ENCODE results near the gene LPIN3. TPM values are rescaled to one million over a fixed set of nuclear protein-coding genes. Genes with fewer than 3 reads are reported as not detected.
A peak's percentile ranks its signal among the peaks of the same experiment; 100 is the strongest.

The LPIN3 gene
- total and polyA plus RNA-seq, 2 experiments from 2014 or later, result 6.1 to 9.7 TPM

- H3K79me2 ChIP-seq (replicated peaks; ENCODE audit: insufficient read depth), result no peaks in the 10 kb centered on the region
- no peaks in the 10 kb centered on the region for H3K36me3 ChIP-seq (ENCODE audit: insufficient read depth)
- peaks cover 7% of the 10 kb centered on the region; the same call in 1 of the 2 replicates for H3K27me3 ChIP-seq (ENCODE audit: insufficient read depth)
- ATAC-seq (no peak), DNase-seq (ENCODE audit: low spot score) (no peak)
- H3K4me2 ChIP-seq, result no peak overlapping the region
- TF ChIP-seq ZNF114 (CRISPR knock-in tag; IDR thresholded peaks at IDR 0.05) (no peak), JUNB (IDR thresholded peaks at IDR 0.05; ENCODE audit: unreplicated experiment) (no peak), POLR2AphosphoS5 (IDR thresholded peaks at IDR 0.05; ENCODE audit: low read depth) (no peak), ZNF462 (CRISPR knock-in tag; IDR thresholded peaks at IDR 0.05) (no peak), EZH2phosphoT487 (IDR thresholded peaks at IDR 0.05; ENCODE audit: unreplicated experiment) (no peak), ZNF331 (CRISPR knock-in tag; IDR thresholded peaks at IDR 0.05; ENCODE audit: low read depth) (no peak), EZH2 (IDR thresholded peaks at IDR 0.05; ENCODE audit: low read depth, unreplicated experiment) (no peak), NANOG (IDR thresholded peaks at IDR 0.05; ENCODE audit: borderline replicate concordance) (no peak)
- TF ChIP-seq, protein P1, sequence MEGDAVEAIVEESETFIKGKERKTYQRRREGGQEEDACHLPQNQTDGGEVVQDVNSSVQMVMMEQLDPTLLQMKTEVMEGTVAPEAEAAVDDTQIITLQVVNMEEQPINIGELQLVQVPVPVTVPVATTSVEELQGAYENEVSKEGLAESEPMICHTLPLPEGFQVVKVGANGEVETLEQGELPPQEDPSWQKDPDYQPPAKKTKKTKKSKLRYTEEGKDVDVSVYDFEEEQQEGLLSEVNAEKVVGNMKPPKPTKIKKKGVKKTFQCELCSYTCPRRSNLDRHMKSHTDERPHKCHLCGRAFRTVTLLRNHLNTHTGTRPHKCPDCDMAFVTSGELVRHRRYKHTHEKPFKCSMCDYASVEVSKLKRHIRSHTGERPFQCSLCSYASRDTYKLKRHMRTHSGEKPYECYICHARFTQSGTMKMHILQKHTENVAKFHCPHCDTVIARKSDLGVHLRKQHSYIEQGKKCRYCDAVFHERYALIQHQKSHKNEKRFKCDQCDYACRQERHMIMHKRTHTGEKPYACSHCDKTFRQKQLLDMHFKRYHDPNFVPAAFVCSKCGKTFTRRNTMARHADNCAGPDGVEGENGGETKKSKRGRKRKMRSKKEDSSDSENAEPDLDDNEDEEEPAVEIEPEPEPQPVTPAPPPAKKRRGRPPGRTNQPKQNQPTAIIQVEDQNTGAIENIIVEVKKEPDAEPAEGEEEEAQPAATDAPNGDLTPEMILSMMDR (conservative IDR thresholded peaks at IDR 0.05; ENCODE audit: low read depth in 2 of 2), result no peak
- TF ChIP-seq, protein P2, sequence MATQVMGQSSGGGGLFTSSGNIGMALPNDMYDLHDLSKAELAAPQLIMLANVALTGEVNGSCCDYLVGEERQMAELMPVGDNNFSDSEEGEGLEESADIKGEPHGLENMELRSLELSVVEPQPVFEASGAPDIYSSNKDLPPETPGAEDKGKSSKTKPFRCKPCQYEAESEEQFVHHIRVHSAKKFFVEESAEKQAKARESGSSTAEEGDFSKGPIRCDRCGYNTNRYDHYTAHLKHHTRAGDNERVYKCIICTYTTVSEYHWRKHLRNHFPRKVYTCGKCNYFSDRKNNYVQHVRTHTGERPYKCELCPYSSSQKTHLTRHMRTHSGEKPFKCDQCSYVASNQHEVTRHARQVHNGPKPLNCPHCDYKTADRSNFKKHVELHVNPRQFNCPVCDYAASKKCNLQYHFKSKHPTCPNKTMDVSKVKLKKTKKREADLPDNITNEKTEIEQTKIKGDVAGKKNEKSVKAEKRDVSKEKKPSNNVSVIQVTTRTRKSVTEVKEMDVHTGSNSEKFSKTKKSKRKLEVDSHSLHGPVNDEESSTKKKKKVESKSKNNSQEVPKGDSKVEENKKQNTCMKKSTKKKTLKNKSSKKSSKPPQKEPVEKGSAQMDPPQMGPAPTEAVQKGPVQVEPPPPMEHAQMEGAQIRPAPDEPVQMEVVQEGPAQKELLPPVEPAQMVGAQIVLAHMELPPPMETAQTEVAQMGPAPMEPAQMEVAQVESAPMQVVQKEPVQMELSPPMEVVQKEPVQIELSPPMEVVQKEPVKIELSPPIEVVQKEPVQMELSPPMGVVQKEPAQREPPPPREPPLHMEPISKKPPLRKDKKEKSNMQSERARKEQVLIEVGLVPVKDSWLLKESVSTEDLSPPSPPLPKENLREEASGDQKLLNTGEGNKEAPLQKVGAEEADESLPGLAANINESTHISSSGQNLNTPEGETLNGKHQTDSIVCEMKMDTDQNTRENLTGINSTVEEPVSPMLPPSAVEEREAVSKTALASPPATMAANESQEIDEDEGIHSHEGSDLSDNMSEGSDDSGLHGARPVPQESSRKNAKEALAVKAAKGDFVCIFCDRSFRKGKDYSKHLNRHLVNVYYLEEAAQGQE (IDR thresholded peaks at IDR 0.05; ENCODE audit: unreplicated experiment), result no peak
- TF ChIP-seq, protein P3, sequence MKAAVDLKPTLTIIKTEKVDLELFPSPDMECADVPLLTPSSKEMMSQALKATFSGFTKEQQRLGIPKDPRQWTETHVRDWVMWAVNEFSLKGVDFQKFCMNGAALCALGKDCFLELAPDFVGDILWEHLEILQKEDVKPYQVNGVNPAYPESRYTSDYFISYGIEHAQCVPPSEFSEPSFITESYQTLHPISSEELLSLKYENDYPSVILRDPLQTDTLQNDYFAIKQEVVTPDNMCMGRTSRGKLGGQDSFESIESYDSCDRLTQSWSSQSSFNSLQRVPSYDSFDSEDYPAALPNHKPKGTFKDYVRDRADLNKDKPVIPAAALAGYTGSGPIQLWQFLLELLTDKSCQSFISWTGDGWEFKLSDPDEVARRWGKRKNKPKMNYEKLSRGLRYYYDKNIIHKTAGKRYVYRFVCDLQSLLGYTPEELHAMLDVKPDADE (IDR thresholded peaks at IDR 0.05), result no peak
- H3K4me3 Mint-ChIP-seq, result no peak overlapping the region
- no peaks in the 10 kb centered on the region; the same call in 1 of the 2 replicates for H3F3A ChIP-seq (replicated peaks; ENCODE audit: low read depth)
- peaks cover 7% of the 10 kb centered on the region for H3K4me1 ChIP-seq (ENCODE audit: insufficient read depth)
- peaks cover 16% of the 10 kb centered on the region for H3K27me3 Mint-ChIP-seq (ENCODE audit: insufficient read depth, low read depth, poor library complexity)
- peaks cover 8% of the 10 kb centered on the region for H3K4me1 Mint-ChIP-seq
- H3K36me3 Mint-ChIP-seq (ENCODE audit: low read depth), result no peaks in the 10 kb centered on the region
- H3K9me2 ChIP-seq (ENCODE audit: insufficient read depth), result no peaks in the 10 kb centered on the region
- no peak overlapping the region for H3K4me3 ChIP-seq
- H3K9me3 Mint-ChIP-seq, result no peaks in the 10 kb centered on the region
- H2AFZ ChIP-seq, result peak overlapping the region; percentile 84
- no peak overlapping the region for H3K27ac ChIP-seq (ENCODE audit: low read depth)
- no peaks in the 10 kb centered on the region; the same call in 1 of the 2 replicates for H4K20me1 ChIP-seq (replicated peaks; ENCODE audit: insufficient read depth)
- H3K27ac Mint-ChIP-seq, result no peak overlapping the region
Measured at GRCh38 chr20:41335591-41335990, 5.0 kb upstream of the LPIN3 start.
